ENCODE measurements around the gene SCARB2.
A peak's percentile ranks its signal among the peaks of the same experiment; 100 is the strongest.

Gene SCARB2

DNA sequence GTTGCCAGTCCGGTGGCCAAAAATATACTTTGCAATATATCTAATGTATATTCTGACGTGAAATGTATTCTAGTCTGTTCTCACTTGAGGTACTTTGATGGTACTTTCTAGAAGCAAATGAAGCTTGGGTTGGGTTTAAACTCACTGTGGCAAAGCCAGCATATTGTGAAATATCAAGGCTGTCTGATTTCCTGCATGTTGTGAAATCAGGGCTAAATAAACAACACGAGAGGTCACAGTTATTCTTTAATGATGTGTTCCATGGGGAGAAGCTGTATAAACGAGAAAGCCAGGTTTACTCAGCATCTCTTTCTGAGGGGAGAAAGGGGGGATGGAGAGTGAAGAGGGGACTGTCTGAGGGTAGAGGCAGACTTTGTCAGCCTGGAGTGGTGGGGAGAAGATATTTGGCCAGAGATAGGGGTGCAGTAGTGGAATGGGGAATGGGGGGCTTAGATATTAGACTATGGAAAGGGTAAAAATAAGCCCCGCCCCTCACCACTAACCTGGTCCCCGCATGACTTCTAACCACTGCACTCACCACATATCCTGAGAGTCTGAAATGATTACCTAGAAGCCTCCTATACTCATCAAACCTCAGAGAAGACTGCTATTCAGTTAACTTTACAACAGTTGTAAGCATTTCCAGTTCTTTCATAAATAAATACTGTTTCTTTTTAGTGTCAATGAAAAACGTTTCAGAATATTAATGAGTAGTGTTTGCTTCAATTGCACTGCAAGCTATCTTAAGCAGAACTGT is 5.9 kb upstream of the SCARB2 start:
- DNase-seq: no peak

DNA sequence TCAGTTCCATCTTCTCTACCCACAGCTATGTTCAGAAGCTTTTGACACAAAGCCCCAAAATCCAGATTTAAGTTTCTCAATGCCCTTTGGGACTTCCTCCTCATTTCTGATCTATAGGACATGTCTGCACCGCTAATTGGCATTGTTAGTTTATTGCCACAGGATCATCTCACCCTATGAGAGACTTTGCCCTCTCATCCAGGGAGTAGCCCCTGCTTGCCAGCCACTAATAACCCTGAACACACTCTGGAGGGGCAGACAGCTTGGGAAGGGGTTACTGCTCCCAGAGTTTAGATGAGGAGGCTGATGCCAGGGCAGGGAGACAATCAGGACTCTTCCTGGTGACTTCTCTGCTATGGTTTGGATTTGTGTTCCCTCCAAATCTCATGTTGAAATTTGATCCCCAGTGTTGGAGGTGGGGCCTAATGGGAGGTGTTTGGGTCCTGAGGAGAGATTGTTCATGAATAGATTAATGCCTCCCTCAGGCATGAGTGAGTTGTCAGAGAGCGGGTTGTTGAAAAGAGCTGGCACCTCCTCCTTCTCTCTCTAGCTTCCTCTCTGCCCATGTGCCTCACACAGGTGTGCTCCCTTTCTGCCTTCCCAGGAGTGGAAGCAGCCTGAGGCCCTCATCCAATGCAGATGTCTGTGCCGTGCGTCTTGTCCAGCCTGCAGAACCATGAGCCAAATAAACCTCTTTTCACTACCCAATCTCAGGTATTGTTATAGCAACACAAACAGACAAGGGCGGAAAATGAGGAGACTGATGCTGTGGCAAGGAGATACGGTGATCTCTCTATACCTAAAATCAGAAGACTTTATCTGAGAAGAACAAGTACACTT is 3.6 kb upstream of the SCARB2 start:
- no peak for DNase-seq

DNA sequence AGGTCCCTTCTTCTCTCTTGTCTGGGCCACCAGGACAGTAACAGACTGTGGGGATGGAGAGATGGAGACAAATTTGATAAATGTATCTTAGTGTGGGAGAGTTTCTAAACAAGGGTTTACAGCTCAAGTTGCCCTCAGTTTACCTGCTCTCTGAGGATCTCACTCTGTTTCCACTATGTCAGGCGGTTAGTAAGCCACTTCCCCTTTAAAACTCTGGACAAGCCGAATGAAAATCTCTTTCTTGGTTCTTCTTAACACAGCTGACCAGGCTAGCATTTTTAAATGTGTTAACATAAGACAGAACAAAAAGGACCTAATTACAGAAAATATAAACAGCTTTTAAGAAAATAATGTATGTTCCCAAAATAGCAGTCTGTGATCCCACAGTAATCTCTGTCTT is 2.9 kb upstream of the SCARB2 start:
- DNase-seq: no peak

GRCh38 chr4:76215077-76215476 is 1.5 kb upstream of the SCARB2 start:
- no peak for DNase-seq

- DNase-seq: no peak
Observed at GRCh38 chr4:76214177-76214675, 602 bp upstream of the SCARB2 start.

- DNase-seq: peak; percentile 26
Observed at GRCh38 chr4:76212851-76213414, 691 bp downstream of the SCARB2 start.

- no peak for DNase-seq
Observed at GRCh38 chr4:76211769-76212708, 1.6 kb downstream of the SCARB2 start.

DNA sequence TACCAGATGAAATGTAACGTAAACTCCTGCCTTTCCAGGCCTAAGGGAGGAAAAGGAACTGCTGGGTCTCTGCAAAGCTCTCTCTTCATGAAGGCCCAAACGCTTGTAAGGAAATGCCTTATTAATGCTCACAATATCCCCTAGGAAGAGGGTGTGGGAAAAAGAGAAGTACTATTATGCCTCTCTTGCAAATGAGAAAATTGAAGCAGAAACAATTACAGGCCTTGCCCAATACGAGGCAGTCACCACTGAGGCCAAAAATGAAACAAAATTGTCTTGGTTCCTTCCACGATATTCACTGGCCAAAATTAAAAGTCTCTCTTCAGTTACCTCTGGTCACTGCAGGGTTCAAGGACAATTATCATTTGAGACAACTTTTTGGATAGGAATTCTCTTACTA is 3.2 kb downstream of the SCARB2 start:
- DNase-seq: no peak

DNA sequence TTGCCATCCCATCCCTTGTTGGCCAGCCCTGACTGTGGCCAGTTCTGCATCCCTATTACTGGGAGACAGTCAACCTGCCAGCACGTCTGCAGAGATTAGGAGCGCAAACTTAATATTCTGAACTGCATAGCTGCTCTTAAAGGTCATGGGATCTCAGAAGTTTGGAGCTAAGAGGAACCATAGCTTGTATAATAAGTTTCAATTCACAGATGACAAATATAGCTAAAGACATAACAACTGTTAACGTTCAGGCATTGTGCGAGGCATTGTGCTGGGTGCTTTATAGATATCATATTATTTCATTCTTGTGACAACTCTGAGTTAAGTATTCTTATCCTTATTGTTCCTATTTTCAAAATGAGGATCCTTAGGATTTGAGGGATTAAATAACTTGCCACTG is 3.7 kb downstream of the SCARB2 start:
- no peak for DNase-seq

GRCh38 chr4:76208005-76208765 is 5.4 kb downstream of the SCARB2 start:
- DNase-seq: no peak

DNA sequence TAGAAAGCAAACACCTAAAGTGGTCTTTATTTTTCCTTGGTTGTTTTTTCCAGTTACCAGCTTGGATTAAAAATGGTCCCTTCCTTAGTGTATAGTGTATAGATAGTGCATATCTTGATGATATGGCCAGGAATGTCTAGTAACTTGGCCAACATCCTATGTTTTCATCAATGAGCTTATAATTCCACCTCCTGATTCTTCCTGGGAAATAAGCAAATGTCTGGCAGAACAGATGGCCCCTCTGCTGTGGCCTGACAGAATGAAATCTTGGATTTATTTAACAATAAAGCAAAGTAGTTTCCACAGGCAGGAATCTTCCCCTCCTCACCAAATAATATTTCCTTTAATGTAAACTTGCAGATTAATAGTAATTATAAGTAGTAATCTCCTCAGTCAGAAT is 6.1 kb downstream of the SCARB2 start:
- no peak for DNase-seq

GRCh38 chr4:76206222-76206942 is 7.2 kb downstream of the SCARB2 start:
- no peak for DNase-seq

DNA sequence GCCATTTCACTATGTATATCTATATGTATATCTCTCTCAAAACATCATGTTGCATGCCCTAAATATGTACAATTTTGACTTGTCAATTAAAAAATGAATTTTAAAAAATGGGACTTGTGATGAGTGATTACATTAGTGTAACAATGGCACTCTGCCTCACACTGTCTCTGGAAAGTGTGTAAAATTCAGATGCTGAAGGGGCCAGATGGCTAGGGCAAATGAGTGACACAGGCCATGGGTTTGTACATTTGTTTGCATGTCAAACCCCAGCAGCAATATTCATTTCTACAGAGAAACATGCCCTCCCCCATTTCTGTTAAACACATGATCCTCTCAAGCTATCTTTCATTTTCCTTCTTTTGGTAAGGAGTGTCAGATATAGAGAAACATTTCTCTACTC is 8.1 kb downstream of the SCARB2 start:
- DNase-seq: no peak

DNA sequence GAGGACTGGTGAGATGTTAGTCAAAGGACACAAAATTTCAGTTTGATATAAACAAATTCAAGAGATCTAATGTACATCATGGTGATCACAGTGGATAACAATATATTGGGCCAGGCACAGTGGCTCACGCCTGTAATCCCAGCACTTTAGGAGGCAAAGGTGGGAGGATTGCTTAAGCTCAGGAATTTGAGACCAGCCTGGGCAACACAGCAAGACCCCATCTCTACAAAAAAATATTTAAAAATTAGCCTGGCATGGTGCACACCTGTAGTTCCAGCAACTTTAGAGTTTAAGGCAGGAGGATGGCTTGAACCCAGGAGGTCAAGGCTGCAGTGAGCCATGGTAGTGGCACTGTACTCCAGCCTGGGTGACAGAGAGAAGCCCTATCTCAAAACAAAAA is 8.7 kb downstream of the SCARB2 start:
- no peak for DNase-seq

- DNase-seq: no peak
Observed at GRCh38 chr4:76203541-76203940, 10.1 kb downstream of the SCARB2 start.

GRCh38 chr4:76201276-76201675 is 12.3 kb downstream of the SCARB2 start:
- DNase-seq: no peak

- no peak for DNase-seq
Observed at GRCh38 chr4:76200771-76201231, 12.8 kb downstream of the SCARB2 start.

GRCh38 chr4:76199664-76200211 is 13.9 kb downstream of the SCARB2 start:
- no peak for DNase-seq

DNA sequence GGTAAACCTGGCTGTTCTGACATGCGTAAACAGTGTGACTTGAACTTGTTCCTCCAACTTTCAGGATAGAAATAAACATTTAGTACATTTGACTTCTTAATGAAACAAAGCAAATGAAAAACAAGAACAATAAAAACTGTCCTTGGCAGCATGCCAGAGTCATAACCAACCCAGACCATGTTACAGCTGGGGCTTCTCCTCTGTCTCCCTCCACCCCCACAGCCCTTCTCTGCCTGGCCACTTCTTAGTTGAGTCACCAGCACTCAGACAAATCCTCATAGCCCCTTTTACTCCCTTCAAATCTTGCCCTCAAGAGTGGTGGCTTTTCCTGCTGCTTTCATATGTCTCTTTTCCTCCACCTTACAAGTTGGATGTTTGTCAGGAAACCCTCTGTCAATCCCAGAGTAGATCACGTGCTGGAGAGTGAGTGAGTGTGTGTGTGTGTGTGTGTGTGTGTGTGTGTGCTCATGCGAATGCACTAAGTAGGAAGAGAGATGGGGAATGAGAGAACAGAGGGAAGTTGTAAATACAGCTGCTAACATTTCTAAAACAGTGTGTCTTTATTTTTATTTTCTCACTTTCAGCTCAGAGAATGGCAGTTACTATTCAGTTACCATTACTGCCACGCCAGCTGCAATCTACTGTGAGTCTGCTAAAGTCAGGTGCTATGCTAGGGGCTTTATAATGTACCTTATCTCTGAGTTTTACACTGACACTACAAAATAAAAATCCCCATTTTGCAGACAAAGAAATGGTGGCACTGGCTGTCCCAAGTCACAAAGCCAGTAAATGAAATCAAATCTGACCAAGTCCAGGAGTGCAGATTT is 15.0 kb downstream of the SCARB2 start:
- no peak for DNase-seq

DNA sequence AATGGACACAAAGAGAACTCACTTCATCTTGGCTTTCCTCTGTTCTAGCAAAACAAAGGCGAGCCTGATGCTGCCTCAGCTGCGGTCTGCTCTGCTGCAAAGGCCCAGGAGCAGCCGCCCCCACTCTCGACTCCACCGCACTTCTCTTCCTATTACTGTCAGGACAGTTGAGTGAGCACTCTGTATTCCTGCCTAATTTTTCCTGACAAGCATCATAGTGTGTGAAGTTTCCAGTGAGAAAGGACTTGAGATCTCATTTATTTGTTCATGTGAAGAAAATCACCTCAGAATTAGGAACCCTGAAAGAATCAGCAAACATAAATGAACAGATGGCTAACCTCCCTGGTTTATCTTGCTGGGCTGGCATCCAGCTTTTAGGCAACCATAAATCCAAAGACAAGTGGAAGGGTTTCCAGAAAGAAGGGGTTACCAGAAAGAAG is 15.6 kb downstream of the SCARB2 start:
- DNase-seq: no peak

Measured in activated CD4-positive, alpha-beta T cell treated with anti-CD3 and anti-CD28 coated beads for 1 hour (primary cell).